Activated CD8-positive, alpha-beta memory T cell treated with anti-CD3 and anti-CD28 coated beads for 36 hours (primary cell): ENCODE results near the gene KLHDC10. TPM values are rescaled to one million over a fixed set of nuclear protein-coding genes. Genes with fewer than 3 reads are reported as not detected.
"Not testable (repeated sequence)": the region's sequence is repeated elsewhere in the genome, so short reads cannot be mapped to it uniquely, and the experiment has no call there.

Source experiments
- CTCF ChIA-PET: fragments of 350-600 bp; sonication (Branson Sonifier 250); formaldehyde crosslinking; loops from one replicate; lab custom pipeline; 2021; ENCODE audit warnings: antibody characterized with exemption; lab: Charles Lee
- POLR2A ChIA-PET: fragments of 350-600 bp; sonication (Branson Sonifier 250); formaldehyde crosslinking; loops from one replicate; lab custom pipeline; 2021; ENCODE audit warnings: antibody characterized with exemption; lab: Charles Lee
- total RNA-seq, 2 experiments: library from RNA; stranded (reverse); gene quantifications; one replicate each; pipeline ENCODE4 v1.2.3, GENCODE V29; 2021

The KLHDC10 gene
- total RNA-seq, 2 experiments from 2014 or later = 17.9 TPM

- ChIA-PET POLR2A (interaction anchor here (0.7 kb wide), 1 partner anchor 547 kb away, joined by 3 read pairs; no protein-coding TSS in a partner anchor), CTCF (no interaction called here)
Observed at GRCh38 chr7:130179631-130180030, 109.3 kb downstream of the KLHDC10 start.

GRCh38 chr7:130180571-130181262, 110.4 kb downstream of the KLHDC10 start:
- POLR2A ChIA-PET = no interaction called here
- CTCF ChIA-PET = interaction anchor here (1.2 kb wide), 1 partner anchor 24 kb away, joined by 3 read pairs; the partner anchor contains the start of gene TMEM209

GRCh38 chr7:130181263-130181605, 110.9 kb downstream of the KLHDC10 start:
- CTCF ChIA-PET = interaction anchor here (1.2 kb wide), 1 partner anchor 24 kb away, joined by 3 read pairs; the partner anchor contains the start of gene TMEM209
- POLR2A ChIA-PET = interaction anchor here (0.6 kb wide), 1 partner anchor 850 kb away, joined by 3 read pairs; no protein-coding TSS in a partner anchor

- ChIA-PET POLR2A (interaction anchor here (1.5 kb wide), 1 partner anchor 16 kb away, joined by 5 read pairs; no protein-coding TSS in a partner anchor), CTCF (interaction anchor here (0.6 kb wide), 1 partner anchor 10 kb away, joined by 5 read pairs; no protein-coding TSS in a partner anchor)
Observed at GRCh38 chr7:130182990-130183389, 112.7 kb downstream of the KLHDC10 start.

- CTCF ChIA-PET = interaction anchor here (1.0 kb wide), 1 partner anchor 21 kb away, joined by 4 read pairs; the partner anchor contains the start of gene TMEM209
- POLR2A ChIA-PET = not testable (repeated sequence)
Observed at GRCh38 chr7:130184349-130184748, 114.0 kb downstream of the KLHDC10 start.

Other genes with a start within 250 kb of the KLHDC10 start
- 10 to 100 TPM; 13.3 to 15.4 TPM for gene UBE2H, start 117.6 kb upstream of the KLHDC10 start, total RNA-seq
- gene ZC3HC1, start 19.2 kb upstream of the KLHDC10 start, total RNA-seq = 10 to 100 TPM; 24.3 to 25.9 TPM
- 10 to 100 TPM; 49.7 to 52.0 TPM for gene TMEM209, start 134.9 kb downstream of the KLHDC10 start, total RNA-seq
- gene SSMEM1, start 137.3 kb downstream of the KLHDC10 start, total RNA-seq = not detected
- not detected for gene CPA2, start 196.3 kb downstream of the KLHDC10 start, total RNA-seq
- gene CPA4, start 222.6 kb downstream of the KLHDC10 start, total RNA-seq = not detected